ENCODE results near the gene MPP4. TPM values are rescaled to one million over a fixed set of nuclear protein-coding genes. Genes with fewer than 3 reads are reported as not detected.
A peak's percentile ranks its signal among the peaks of the same experiment; 100 is the strongest.

MPP4 gene
- total and polyA plus RNA-seq, 9 of the 15 experiments (the other 6 are each of a cell fraction or from before 2014, with no cell fraction given): 0.03 to 0.08 TPM; not detected in 7

GRCh38 chr2:201680743-201681142 is 17.7 kb downstream of the MPP4 start (continued):
- TF ChIP-seq REST (IDR thresholded peaks at IDR 0.05; ENCODE audit: borderline replicate concordance) (0 out of 2 replicates have a peak, but pooled peaks have one; percentile 12), REST (CRISPR knock-in tag; IDR thresholded peaks at IDR 0.05; ENCODE audit: low read depth) (no peak), HNRNPL (IDR thresholded peaks at IDR 0.05; ENCODE audit: low read depth, low read length) (no peak)
- TF ChIP-seq, protein P1, sequence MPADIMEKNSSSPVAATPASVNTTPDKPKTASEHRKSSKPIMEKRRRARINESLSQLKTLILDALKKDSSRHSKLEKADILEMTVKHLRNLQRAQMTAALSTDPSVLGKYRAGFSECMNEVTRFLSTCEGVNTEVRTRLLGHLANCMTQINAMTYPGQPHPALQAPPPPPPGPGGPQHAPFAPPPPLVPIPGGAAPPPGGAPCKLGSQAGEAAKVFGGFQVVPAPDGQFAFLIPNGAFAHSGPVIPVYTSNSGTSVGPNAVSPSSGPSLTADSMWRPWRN (IDR thresholded peaks at IDR 0.05; ENCODE audit: low read depth): no peak

Data from K562 (cell line).